HG02943 (cell line): ENCODE results near the gene SNX13.

ENCODE experiments used
- ATAC-seq: cut with Tn5 transposase; IDR thresholded peaks from one replicate; pipeline ENCODE4 v1.9.1; 2021; ENCODE audit warnings: mild to moderate bottlenecking, low read depth, moderate library complexity; ENCODE audit not compliant: unreplicated experiment

SNX13 gene

GRCh38 chr7:17940302-17940883, at the start of gene SNX13:
SNX13 (minus strand) TSS chr7:17940494; CDS start chr7:17940295, 199 bp downstream.
- ATAC-seq = peak; percentile 95

- no peak for ATAC-seq
Measured at GRCh38 chr7:17989546-17989945, 49.3 kb upstream of the SNX13 start.

GRCh38 chr7:17988858-17989257, 48.6 kb upstream of the SNX13 start:
- ATAC-seq = no peak

GRCh38 chr7:17988141-17988540, 47.8 kb upstream of the SNX13 start:
- ATAC-seq = no peak

- ATAC-seq = no peak
Measured at GRCh38 chr7:17986851-17987250, 46.6 kb upstream of the SNX13 start.

- ATAC-seq = no peak
Measured at GRCh38 chr7:17985473-17986239, 45.4 kb upstream of the SNX13 start.

GRCh38 chr7:17984288-17984687, 44.0 kb upstream of the SNX13 start:
- ATAC-seq = no peak

GRCh38 chr7:17983221-17984062, 43.1 kb upstream of the SNX13 start:
- ATAC-seq = no peak

- ATAC-seq = no peak
Measured at GRCh38 chr7:17976952-17977351, 36.7 kb upstream of the SNX13 start.

GRCh38 chr7:17971411-17971810, 31.1 kb upstream of the SNX13 start:
- ATAC-seq = no peak

- no peak for ATAC-seq
Measured at GRCh38 chr7:17968791-17969715, 28.8 kb upstream of the SNX13 start.

- no peak for ATAC-seq
Measured at GRCh38 chr7:17966706-17967105, 26.4 kb upstream of the SNX13 start.

GRCh38 chr7:17965603-17966002, 25.3 kb upstream of the SNX13 start:
- ATAC-seq = no peak

- no peak for ATAC-seq
Measured at GRCh38 chr7:17963281-17963680, 23.0 kb upstream of the SNX13 start.

- ATAC-seq = no peak
Measured at GRCh38 chr7:17962652-17963051, 22.4 kb upstream of the SNX13 start.

GRCh38 chr7:17957871-17958270, 17.6 kb upstream of the SNX13 start:
- ATAC-seq = no peak

- peak; percentile 100 for ATAC-seq
Measured at GRCh38 chr7:17952387-17952786, 12.1 kb upstream of the SNX13 start.

GRCh38 chr7:17951742-17952254, 11.5 kb upstream of the SNX13 start:
- no peak for ATAC-seq

GRCh38 chr7:17948526-17949238, 8.4 kb upstream of the SNX13 start:
- ATAC-seq = no peak
